ENCODE results near the gene OLFML3.

DNA sequence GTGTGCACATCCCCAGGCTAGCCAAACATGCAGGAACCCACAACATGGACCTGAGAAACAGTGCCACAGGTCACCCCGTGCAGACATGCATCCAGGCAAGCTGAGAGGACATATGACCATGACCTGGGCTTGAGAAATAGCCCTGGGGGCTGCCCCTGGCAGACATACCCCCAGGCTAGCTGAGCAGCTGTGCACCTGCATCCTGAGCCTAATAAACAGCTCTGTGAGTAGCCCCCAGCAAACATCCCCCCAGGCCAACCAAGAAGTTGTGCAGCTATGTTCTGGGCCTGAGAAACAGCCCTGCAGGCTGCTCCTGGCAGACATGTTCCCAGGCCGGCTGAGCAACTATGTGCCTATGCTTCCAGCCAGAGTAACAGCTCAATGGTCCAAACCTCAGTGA, 14.5 kb downstream of the OLFML3 start:
- no peak for TF ChIP-seq POLR2A (IDR thresholded peaks at IDR 0.05)
- TF ChIP-seq, protein P1, sequence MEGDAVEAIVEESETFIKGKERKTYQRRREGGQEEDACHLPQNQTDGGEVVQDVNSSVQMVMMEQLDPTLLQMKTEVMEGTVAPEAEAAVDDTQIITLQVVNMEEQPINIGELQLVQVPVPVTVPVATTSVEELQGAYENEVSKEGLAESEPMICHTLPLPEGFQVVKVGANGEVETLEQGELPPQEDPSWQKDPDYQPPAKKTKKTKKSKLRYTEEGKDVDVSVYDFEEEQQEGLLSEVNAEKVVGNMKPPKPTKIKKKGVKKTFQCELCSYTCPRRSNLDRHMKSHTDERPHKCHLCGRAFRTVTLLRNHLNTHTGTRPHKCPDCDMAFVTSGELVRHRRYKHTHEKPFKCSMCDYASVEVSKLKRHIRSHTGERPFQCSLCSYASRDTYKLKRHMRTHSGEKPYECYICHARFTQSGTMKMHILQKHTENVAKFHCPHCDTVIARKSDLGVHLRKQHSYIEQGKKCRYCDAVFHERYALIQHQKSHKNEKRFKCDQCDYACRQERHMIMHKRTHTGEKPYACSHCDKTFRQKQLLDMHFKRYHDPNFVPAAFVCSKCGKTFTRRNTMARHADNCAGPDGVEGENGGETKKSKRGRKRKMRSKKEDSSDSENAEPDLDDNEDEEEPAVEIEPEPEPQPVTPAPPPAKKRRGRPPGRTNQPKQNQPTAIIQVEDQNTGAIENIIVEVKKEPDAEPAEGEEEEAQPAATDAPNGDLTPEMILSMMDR (IDR thresholded peaks at IDR 0.05) = no peak
